Renal pelvis (tissue), 4 donors: Measurements from ENCODE around the gene ALKBH3. TPM values are rescaled to one million over a fixed set of nuclear protein-coding genes. Genes with fewer than 3 reads are reported as not detected.

Experiments used
- DNase-seq: peaks from one replicate; pipeline ENCODE4 v3.0.0-alpha.2; 2013
- polyA plus RNA-seq, 3 donors: library from polyadenylated mRNA; unstranded; fragments of 120-200 nt; gene quantifications; one replicate each; pipeline ENCODE4 v1.2.1, GENCODE V29; 2013; ENCODE audit not compliant: insufficient read length in 3 of 3

ALKBH3 gene
- polyA plus RNA-seq, 3 donors: 26.5 to 34.5 (median 32.5) TPM

GRCh38 chr11:43955381-43956118 is 74.9 kb downstream of the ALKBH3 start:
- DNase-seq: no peak

- DNase-seq: no peak
These were observed 76.9 kb downstream of the ALKBH3 start for GRCh38 chr11:43957571-43957970.

GRCh38 chr11:43959321-43959995 is 78.8 kb downstream of the ALKBH3 start:
- DNase-seq: no peak

- no peak for DNase-seq
These were observed 82.0 kb downstream of the ALKBH3 start for GRCh38 chr11:43962383-43963278.

- DNase-seq: no peak
These were observed 82.6 kb downstream of the ALKBH3 start for GRCh38 chr11:43963279-43963620.

GRCh38 chr11:43967661-43968060 is 87.0 kb downstream of the ALKBH3 start:
- DNase-seq: no peak

GRCh38 chr11:43968719-43969118 is 88.1 kb downstream of the ALKBH3 start:
- no peak for DNase-seq

GRCh38 chr11:43969543-43969942 is 88.9 kb downstream of the ALKBH3 start:
- no peak for DNase-seq

Other genes with a start within 250 kb of the ALKBH3 start
- gene HSD17B12, start 200.1 kb upstream of the ALKBH3 start, polyA plus RNA-seq: 10 to 100 TPM; 68.8 to 83.1 (median 76.3) TPM
- 10 to 100 TPM in 1 of 3 donors, 1 to 10 TPM in 2; 7.1 to 11.7 (median 7.9) TPM for gene C11orf96, start 61.8 kb downstream of the ALKBH3 start, polyA plus RNA-seq
- gene ACCSL, start 167.2 kb downstream of the ALKBH3 start, polyA plus RNA-seq: under 1 TPM in 1 of 3 donors, not detected in 2; 0.13 TPM
- 10 to 100 TPM; 39.0 to 55.0 (median 42.0) TPM for gene ACCS, start 185.4 kb downstream of the ALKBH3 start, polyA plus RNA-seq
- 10 to 100 TPM; 64.7 to 71.0 (median 67.8) TPM for gene EXT2, start 214.8 kb downstream of the ALKBH3 start, polyA plus RNA-seq